ENCODE measurements around the gene FBXO17.

Gene FBXO17

GRCh38 chr19:38975214-38975860 is at the start of gene FBXO17:
FBXO17 (minus strand) TSS chr19:38975742; CDS start chr19:38950319, 25,423 bp downstream.
- H3K79me2 ChIP-seq (ENCODE audit: insufficient read depth, low read length) = no peaks in the 10 kb centered on the region
- H3K4me1 ChIP-seq (ENCODE audit: insufficient read depth, low read length, severe bottlenecking) = no peaks in the 10 kb centered on the region
- no peak within 1 kb of the TSS for H3K4me3 ChIP-seq (ENCODE audit: low read depth, low read length, poor library complexity, severe bottlenecking)
- no peaks in the 10 kb centered on the region for H4K20me1 ChIP-seq (ENCODE audit: insufficient read depth, low read length)
- H3K27ac ChIP-seq (ENCODE audit: low read depth, low read length, poor library complexity, severe bottlenecking) = no peak within 1 kb of the TSS
- no peaks in the 10 kb centered on the region for H3F3A ChIP-seq (ENCODE audit: insufficient read depth, low read length)
- H3K9ac ChIP-seq (ENCODE audit: low read length) = no peak within 1 kb of the TSS
- H3K9me2 ChIP-seq (ENCODE audit: low read depth, low read length) = no peaks in the 10 kb centered on the region
- no peaks in the 10 kb centered on the region; the same call in 1 of the 2 replicates for H3K36me3 ChIP-seq (ENCODE audit: insufficient read depth, low read length)
- TF ChIP-seq CTCF (IDR thresholded peaks at IDR 0.05; ENCODE audit: low read length) (no peak), EZH2 (IDR thresholded peaks at IDR 0.05; ENCODE audit: borderline replicate concordance, low read length) (no peak)
- no peak within 1 kb of the TSS for H3K4me2 ChIP-seq (ENCODE audit: low read length)
- no peaks in the 10 kb centered on the region; the same call in 1 of the 2 replicates for H3K27me3 ChIP-seq (ENCODE audit: insufficient read depth, low read length)
- H2AFZ ChIP-seq (ENCODE audit: low read length) = no peak within 1 kb of the TSS
- no peaks in the 10 kb centered on the region for H3K9me3 ChIP-seq (ENCODE audit: low read length)

GRCh38 chr19:39024875-39025641 is 49.5 kb upstream of the FBXO17 start:
- H3K4me2 ChIP-seq (ENCODE audit: low read length) = no peak overlapping the region

GRCh38 chr19:39021063-39021462 is 45.5 kb upstream of the FBXO17 start:
- H3F3A ChIP-seq (ENCODE audit: insufficient read depth, low read length) = no peaks in the 10 kb centered on the region
- H3K9ac ChIP-seq (ENCODE audit: low read length) = no peak overlapping the region
- H3K4me2 ChIP-seq (ENCODE audit: low read length) = no peak overlapping the region
- H3K79me2 ChIP-seq (ENCODE audit: insufficient read depth, low read length) = no peaks in the 10 kb centered on the region
- H3K4me1 ChIP-seq (ENCODE audit: insufficient read depth, low read length, severe bottlenecking) = no peaks in the 10 kb centered on the region
- no peak overlapping the region for H3K4me3 ChIP-seq (ENCODE audit: low read depth, low read length, poor library complexity, severe bottlenecking)
- H3K27me3 ChIP-seq (ENCODE audit: insufficient read depth, low read length) = no peaks in the 10 kb centered on the region; the same call in 1 of the 2 replicates
- no peaks in the 10 kb centered on the region for H3K9me3 ChIP-seq (ENCODE audit: low read length)
- TF ChIP-seq EZH2 (IDR thresholded peaks at IDR 0.05; ENCODE audit: borderline replicate concordance, low read length) = no peak
- TF ChIP-seq CTCF (IDR thresholded peaks at IDR 0.05; ENCODE audit: low read length) = no peak
- H3K27ac ChIP-seq (ENCODE audit: low read depth, low read length, poor library complexity, severe bottlenecking) = no peak overlapping the region
- no peak overlapping the region for H2AFZ ChIP-seq (ENCODE audit: low read length)
- no peaks in the 10 kb centered on the region for H4K20me1 ChIP-seq (ENCODE audit: insufficient read depth, low read length)
- no peaks in the 10 kb centered on the region for H3K9me2 ChIP-seq (ENCODE audit: low read depth, low read length)
- H3K36me3 ChIP-seq (ENCODE audit: insufficient read depth, low read length) = no peaks in the 10 kb centered on the region

More at GRCh38 chr19:39024875-39025641, 49.5 kb upstream of the FBXO17 start:
- Histone ChIP-seq H3K27ac (ENCODE audit: low read depth, low read length, poor library complexity, severe bottlenecking) (no peak overlapping the region), H3K27me3 (ENCODE audit: insufficient read depth, low read length) (no peaks in the 10 kb centered on the region; the same call in 1 of the 2 replicates), H3K36me3 (ENCODE audit: insufficient read depth, low read length) (no peaks in the 10 kb centered on the region), H3K79me2 (ENCODE audit: insufficient read depth, low read length) (no peaks in the 10 kb centered on the region), H3K4me3 (ENCODE audit: low read depth, low read length, poor library complexity, severe bottlenecking) (no peak overlapping the region), H3K9me3 (ENCODE audit: low read length) (no peaks in the 10 kb centered on the region), H3K9me2 (ENCODE audit: low read depth, low read length) (no peaks in the 10 kb centered on the region), H4K20me1 (ENCODE audit: insufficient read depth, low read length) (no peaks in the 10 kb centered on the region), H3F3A (ENCODE audit: insufficient read depth, low read length) (no peaks in the 10 kb centered on the region), H2AFZ (ENCODE audit: low read length) (no peak overlapping the region), H3K9ac (ENCODE audit: low read length) (no peak overlapping the region), H3K4me1 (ENCODE audit: insufficient read depth, low read length, severe bottlenecking) (no peaks in the 10 kb centered on the region)
- TF ChIP-seq CTCF (IDR thresholded peaks at IDR 0.05; ENCODE audit: low read length) (no peak), EZH2 (IDR thresholded peaks at IDR 0.05; ENCODE audit: borderline replicate concordance, low read length) (no peak)

All from OCI-LY1 (cell line).